SK-N-SH (cell line): ENCODE measurements around the gene CD86. TPM values are rescaled to one million over a fixed set of nuclear protein-coding genes. Genes with fewer than 3 reads are reported as not detected.

Experiments
- CTCF ChIA-PET: fragments of 300-600, 350-600 bp; formaldehyde crosslinking; extraction: SDS; loops from one replicate; lab custom pipeline; 2021; lab: Yijun Ruan, JAX
- POLR2A ChIA-PET: fragments of 350-600 bp; sonication (Branson Sonifier 250); formaldehyde crosslinking; extraction: SDS; loops from one replicate; lab custom pipeline; 2020; ENCODE audit warnings: antibody characterized with exemption, inconsistent platforms; lab: Yijun Ruan, JAX
- DNase-seq: peaks from one replicate; pipeline ENCODE4 v3.0.0; 2012
- H2AFZ ChIP-seq: fragments of 200-600 bp; sonication (generic); 2 replicates; pipeline ENCODE4 v1.8.1; 2016; ENCODE audit warnings: antibody characterized with exemption, mild to moderate bottlenecking, low read depth
- H3F3A ChIP-seq: fragments of 200-600 bp; sonication (generic); replicated peaks from 2 replicates; pipeline ENCODE3; 2016; ENCODE audit warnings: antibody characterized with exemption, mild to moderate bottlenecking; ENCODE audit not compliant: insufficient read depth
- H3K27ac ChIP-seq, 2 experiments: fragments of 200-500 bp in 1 of 2; fragments of 200-600 bp in 1 of 2; sonication (Bioruptor generic) in 1 of 2; sonication (generic), shearing (Covaris generic) in 1 of 2; 2 replicates each; pipeline versions ENCODE4 v1.5.1 to v1.6.1; 2014 to 2016; ENCODE audit warnings: low read depth in 2 of 2, inconsistent platforms in 1 of 2, low read length in 1 of 2, mild to moderate bottlenecking in 1 of 2, mixed read lengths in 1 of 2
- H3K27me3 ChIP-seq: fragments of 200-600 bp; sonication (generic), shearing (Covaris generic); 2 replicates; pipeline ENCODE4 v1.6.1; 2016; ENCODE audit warnings: mixed run types; ENCODE audit not compliant: insufficient read depth
- H3K36me3 ChIP-seq, 2 experiments: fragments of 200-500 bp in 1 of 2; fragments of 200-600 bp in 1 of 2; sonication (Bioruptor generic) in 1 of 2; sonication (generic) in 1 of 2; replicated peaks in 1 of 2; 2 replicates each; pipeline versions ENCODE3 to v1.5.1; 2014 to 2016; ENCODE audit warnings: low read length in 1 of 2, mild to moderate bottlenecking in 1 of 2; ENCODE audit not compliant: insufficient read depth in 2 of 2, control insufficient read depth in 1 of 2
- H3K4me1 ChIP-seq, 2 experiments: fragments of 200-500 bp in 1 of 2; fragments of 200-600 bp in 1 of 2; sonication (Bioruptor generic) in 1 of 2; sonication (generic), shearing (Covaris generic) in 1 of 2; 2 replicates each; pipeline versions ENCODE4 v1.5.1 to v1.6.1; 2014 to 2016; ENCODE audit warnings: low read depth in 1 of 2, low read length in 1 of 2, mixed run types in 1 of 2; ENCODE audit not compliant: insufficient read depth in 2 of 2, control insufficient read depth in 1 of 2
- H3K4me2 ChIP-seq: fragments of 200-600 bp; sonication (generic), shearing (Covaris generic); 2 replicates; pipeline ENCODE4 v1.6.1; 2017; ENCODE audit warnings: mixed run types
- H3K4me3 ChIP-seq, 2 experiments: fragments of 200-500 bp in 1 of 2; fragments of 200-600 bp in 1 of 2; sonication (Bioruptor generic) in 1 of 2; sonication (generic), shearing (Covaris generic) in 1 of 2; 2 replicates each; pipeline versions ENCODE4 v1.5.1 to v1.8.1; 2014 to 2016; ENCODE audit warnings: low read depth in 2 of 2, inconsistent platforms in 1 of 2, low read length in 1 of 2, mild to moderate bottlenecking in 1 of 2, mixed read lengths in 1 of 2, moderate library complexity in 1 of 2
- H3K79me2 ChIP-seq: fragments of 200-600 bp; sonication (generic); 2 replicates; pipeline ENCODE4 v1.8.1; 2017; ENCODE audit warnings: mild to moderate bottlenecking; ENCODE audit not compliant: insufficient read depth
- H3K9ac ChIP-seq: fragments of 200-600 bp; sonication (generic); 2 replicates; pipeline ENCODE4 v1.6.1; 2017; ENCODE audit warnings: mixed run types
- H3K9me2 ChIP-seq: fragments of 200-600 bp; sonication (generic); 2 replicates; pipeline ENCODE4 v1.6.1; 2017; ENCODE audit warnings: mixed run types
- H3K9me3 ChIP-seq: fragments of 200-600 bp; sonication (generic); 2 replicates; pipeline ENCODE4 v1.6.1; 2017; ENCODE audit warnings: mixed run types, mild to moderate bottlenecking, moderate library complexity
- H4K20me1 ChIP-seq: fragments of 200-600 bp; sonication (generic); 2 replicates; pipeline ENCODE4 v1.6.1; 2017; ENCODE audit warnings: mild to moderate bottlenecking, mixed run types; ENCODE audit not compliant: insufficient read depth
- CHD2 ChIP-seq: fragments of 150-350 bp; IDR thresholded peaks from 2 replicates; pipeline ENCODE4 v1.6.1; 2018; ENCODE audit warnings: low read length; ENCODE audit not compliant: partially characterized antibody
- ELF1 ChIP-seq: IDR thresholded peaks from 2 replicates; pipeline ENCODE4 v1.4.0; 2012
- EP300 ChIP-seq, 2 experiments: IDR thresholded peaks; 2 replicates each; pipeline versions ENCODE4 v1.4.0 to v1.6.1; 2012; ENCODE audit warnings: borderline replicate concordance in 1 of 2, low read depth in 1 of 2, low read length in 1 of 2
- EZH2phosphoT487 ChIP-seq: fragments of 200-600 bp; sonication (generic); IDR thresholded peaks from 2 replicates; pipeline ENCODE4 v1.6.1; 2017; ENCODE audit warnings: low read depth, mixed run types, mild to moderate bottlenecking, antibody characterized with exemption, moderate library complexity, borderline replicate concordance
- FOSL2 ChIP-seq: IDR thresholded peaks from 2 replicates; pipeline ENCODE4 v1.4.0; 2012; ENCODE audit warnings: low read depth, mild to moderate bottlenecking, moderate library complexity, borderline replicate concordance
- FOXJ3 ChIP-seq: sonication (generic); formaldehyde crosslinking; IDR thresholded peaks from 2 replicates; pipeline ENCODE4 v1.5.1; 2020; ENCODE audit warnings: mild to moderate bottlenecking, missing genetic modification reagents
- GABPA ChIP-seq: IDR thresholded peaks from 2 replicates; pipeline ENCODE4 v1.4.0; 2012; ENCODE audit warnings: low read depth, mild to moderate bottlenecking
- GATA2 ChIP-seq: sonication (generic); formaldehyde crosslinking; IDR thresholded peaks from 2 replicates; pipeline ENCODE4 v1.5.0; 2020; ENCODE audit warnings: mild to moderate bottlenecking, missing genetic modification reagents
- IRF3 ChIP-seq: fragments of 150-350 bp; IDR thresholded peaks from 2 replicates; pipeline ENCODE4 v1.6.1; 2016; ENCODE audit warnings: mild to moderate bottlenecking, low read depth, low read length
- NFIC ChIP-seq: IDR thresholded peaks from 2 replicates; pipeline ENCODE4 v1.4.0; 2012; ENCODE audit warnings: borderline replicate concordance
- NRF1 ChIP-seq: IDR thresholded peaks from 2 replicates; pipeline ENCODE4 v1.6.1; 2012; ENCODE audit warnings: low read depth, mild to moderate bottlenecking, low read length
- RAD21 ChIP-seq: IDR thresholded peaks from 2 replicates; pipeline ENCODE4 v1.6.1; 2012; ENCODE audit warnings: mild to moderate bottlenecking, low read length
- RCOR1 ChIP-seq: fragments of 150-350 bp; IDR thresholded peaks from 2 replicates; pipeline ENCODE4 v1.6.1; 2017; ENCODE audit warnings: antibody characterized with exemption, low read length
- RFX5 ChIP-seq: IDR thresholded peaks from 2 replicates; pipeline ENCODE4 v1.6.1; 2012; ENCODE audit warnings: mild to moderate bottlenecking, improper control_type of control experiment, low read length
- SIN3A ChIP-seq: IDR thresholded peaks from 2 replicates; pipeline ENCODE4 v1.6.1; 2012; ENCODE audit warnings: low read depth, mild to moderate bottlenecking, low read length, moderate library complexity, borderline replicate concordance
- TCF12 ChIP-seq: IDR thresholded peaks from 2 replicates; pipeline ENCODE4 v1.4.0; 2012
- YY1 ChIP-seq: IDR thresholded peaks from 2 replicates; pipeline ENCODE4 v1.4.0; 2012; ENCODE audit warnings: low read depth, mild to moderate bottlenecking
- WGBS: methylation state at CpG from one replicate; pipeline ENCODE4 v1.1.6; 2017; ENCODE audit warnings: low lambda C conversion rate; 5-methylcytosine and 5-hydroxymethylcytosine counted together
- polyA plus RNA-seq, 3 experiments: library from polyadenylated mRNA; depleted of rRNA; stranded (reverse); fragments of >200 nt; gene quantifications; 2 replicates each; pipeline ENCODE4 v1.2.3, GENCODE V29; 2012
- TF ChIP-seq, protein P1 (sequence below): IDR thresholded peaks from 2 replicates; pipeline ENCODE4 v1.4.0; 2012; ENCODE audit warnings: low read depth, borderline replicate concordance
- TF ChIP-seq, protein P2 (sequence below): IDR thresholded peaks from 2 replicates; pipeline ENCODE4; 2012
- TF ChIP-seq, protein P3 (sequence below): fragments of 150-350 bp; IDR thresholded peaks from 2 replicates; pipeline ENCODE4 v1.6.1; 2017; ENCODE audit warnings: antibody characterized with exemption, low read length, low read depth, borderline replicate concordance

Gene CD86
- polyA plus RNA-seq, 1 of the 3 experiments (the other 2 are of a cell fraction) = not detected

- WGBS = 2% methylated on average over 4 of the region's 4 CpGs
- no peak overlapping the region for H3K4me2 ChIP-seq
- no peak for TF ChIP-seq YY1
- no peak for TF ChIP-seq RFX5
- no peak for TF ChIP-seq TCF12
- TF ChIP-seq SIN3A = no peak
- no peak for TF ChIP-seq EZH2phosphoT487
- no peak for TF ChIP-seq GATA2 (CRISPR knock-in tag)
- no peak for TF ChIP-seq NFIC
- TF ChIP-seq RCOR1 = no peak
- TF ChIP-seq, protein P1, sequence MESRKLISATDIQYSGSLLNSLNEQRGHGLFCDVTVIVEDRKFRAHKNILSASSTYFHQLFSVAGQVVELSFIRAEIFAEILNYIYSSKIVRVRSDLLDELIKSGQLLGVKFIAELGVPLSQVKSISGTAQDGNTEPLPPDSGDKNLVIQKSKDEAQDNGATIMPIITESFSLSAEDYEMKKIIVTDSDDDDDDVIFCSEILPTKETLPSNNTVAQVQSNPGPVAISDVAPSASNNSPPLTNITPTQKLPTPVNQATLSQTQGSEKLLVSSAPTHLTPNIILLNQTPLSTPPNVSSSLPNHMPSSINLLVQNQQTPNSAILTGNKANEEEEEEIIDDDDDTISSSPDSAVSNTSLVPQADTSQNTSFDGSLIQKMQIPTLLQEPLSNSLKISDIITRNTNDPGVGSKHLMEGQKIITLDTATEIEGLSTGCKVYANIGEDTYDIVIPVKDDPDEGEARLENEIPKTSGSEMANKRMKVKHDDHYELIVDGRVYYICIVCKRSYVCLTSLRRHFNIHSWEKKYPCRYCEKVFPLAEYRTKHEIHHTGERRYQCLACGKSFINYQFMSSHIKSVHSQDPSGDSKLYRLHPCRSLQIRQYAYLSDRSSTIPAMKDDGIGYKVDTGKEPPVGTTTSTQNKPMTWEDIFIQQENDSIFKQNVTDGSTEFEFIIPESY = no peak
- no peak for TF ChIP-seq ELF1
- TF ChIP-seq FOXJ3 = no peak
- TF ChIP-seq, protein P2, sequence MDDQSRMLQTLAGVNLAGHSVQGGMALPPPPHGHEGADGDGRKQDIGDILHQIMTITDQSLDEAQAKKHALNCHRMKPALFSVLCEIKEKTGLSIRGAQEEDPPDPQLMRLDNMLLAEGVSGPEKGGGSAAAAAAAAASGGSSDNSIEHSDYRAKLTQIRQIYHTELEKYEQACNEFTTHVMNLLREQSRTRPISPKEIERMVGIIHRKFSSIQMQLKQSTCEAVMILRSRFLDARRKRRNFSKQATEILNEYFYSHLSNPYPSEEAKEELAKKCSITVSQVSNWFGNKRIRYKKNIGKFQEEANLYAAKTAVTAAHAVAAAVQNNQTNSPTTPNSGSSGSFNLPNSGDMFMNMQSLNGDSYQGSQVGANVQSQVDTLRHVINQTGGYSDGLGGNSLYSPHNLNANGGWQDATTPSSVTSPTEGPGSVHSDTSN = no peak
- no peak for TF ChIP-seq RAD21
- TF ChIP-seq, protein P3, sequence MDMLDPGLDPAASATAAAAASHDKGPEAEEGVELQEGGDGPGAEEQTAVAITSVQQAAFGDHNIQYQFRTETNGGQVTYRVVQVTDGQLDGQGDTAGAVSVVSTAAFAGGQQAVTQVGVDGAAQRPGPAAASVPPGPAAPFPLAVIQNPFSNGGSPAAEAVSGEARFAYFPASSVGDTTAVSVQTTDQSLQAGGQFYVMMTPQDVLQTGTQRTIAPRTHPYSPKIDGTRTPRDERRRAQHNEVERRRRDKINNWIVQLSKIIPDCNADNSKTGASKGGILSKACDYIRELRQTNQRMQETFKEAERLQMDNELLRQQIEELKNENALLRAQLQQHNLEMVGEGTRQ = no peak
- TF ChIP-seq NRF1 = no peak
- H2AFZ ChIP-seq = no peak overlapping the region
- no peaks in the 10 kb centered on the region for H3K36me3 ChIP-seq
- no peak overlapping the region for H3K4me3 ChIP-seq
- H3K9me3 ChIP-seq = no peaks in the 10 kb centered on the region
- no peak overlapping the region for H3K9ac ChIP-seq
- no peaks in the 10 kb centered on the region for H3K4me1 ChIP-seq
- H4K20me1 ChIP-seq = no peaks in the 10 kb centered on the region
- no peaks in the 10 kb centered on the region for H3K79me2 ChIP-seq
- no peak for DNase-seq
- H3K27me3 ChIP-seq = peaks cover 3% of the 10 kb centered on the region; the same call in 1 of the 2 replicates
- no peak overlapping the region for H3K27ac ChIP-seq
- ChIA-PET CTCF (no interaction called here), POLR2A (no interaction called here)
- no peaks in the 10 kb centered on the region for H3F3A ChIP-seq
- H3K9me2 ChIP-seq = no peaks in the 10 kb centered on the region
These were observed 43.8 kb upstream of the CD86 start for GRCh38 chr3:122011396-122011795.

DNA sequence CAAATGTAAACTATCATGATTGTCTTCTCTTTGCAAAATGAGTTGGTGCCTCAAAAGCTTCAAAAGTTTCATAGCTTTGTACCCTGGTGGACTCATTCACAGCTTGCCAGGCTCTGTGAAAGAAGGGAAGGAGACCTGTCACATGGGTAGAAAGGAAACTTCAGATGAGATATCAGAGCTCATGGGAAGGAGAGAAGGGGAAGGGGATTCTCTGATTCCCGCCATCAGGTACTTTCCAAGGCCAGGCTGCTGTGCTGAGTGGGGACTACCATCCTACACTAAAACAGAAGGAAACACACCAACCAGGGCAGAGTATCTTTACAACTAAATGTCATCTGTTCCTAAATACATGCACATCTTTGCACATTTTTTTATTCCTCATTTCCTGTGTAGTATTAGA, 42.3 kb upstream of the CD86 start:
- Histone ChIP-seq H3K4me2 (no peak overlapping the region), H3K9me2 (no peaks in the 10 kb centered on the region), H3K36me3 (no peaks in the 10 kb centered on the region), H3K9ac (no peak overlapping the region), H3K27ac (no peak overlapping the region), H3F3A (no peaks in the 10 kb centered on the region), H3K9me3 (no peaks in the 10 kb centered on the region), H3K27me3 (peaks cover 3% of the 10 kb centered on the region; the same call in 1 of the 2 replicates), H3K79me2 (no peaks in the 10 kb centered on the region), H3K4me3 (no peak overlapping the region), H4K20me1 (no peaks in the 10 kb centered on the region), H2AFZ (no peak overlapping the region), H3K4me1 (no peaks in the 10 kb centered on the region)
- ChIA-PET CTCF (interaction anchor here (0.9 to 1.2 kb wide), 2 partner anchors 10 to 18 kb away, joined by 3 read pairs; no protein-coding TSS in a partner anchor), POLR2A (no interaction called here)
- no peak for DNase-seq
- WGBS = 7% methylated on average over 1 of the region's 1 CpG
- TF ChIP-seq GABPA (no peak), TCF12 (no peak), CHD2 (no peak), IRF3 (no peak), EP300 (IDR thresholded peaks at IDR 0.05; ENCODE audit: borderline replicate concordance in 1 of 2, low read depth in 1 of 2, low read length in 1 of 2) (no peak), SIN3A (no peak), FOSL2 (no peak), NRF1 (no peak), RFX5 (no peak)
- TF ChIP-seq, protein P1 = no peak
